Lower leg skin (tissue), 4 donors: ENCODE results near the gene APMAP. TPM values are rescaled to one million over a fixed set of nuclear protein-coding genes. Genes with fewer than 3 reads are reported as not detected.

Experiments used
- DNase-seq, 2 donors: peaks; one replicate each; pipeline ENCODE4 v3.0.0-alpha.2; 2019; ENCODE audit warnings: low spot score in 2 of 2
- H3K4me3 ChIP-seq: fragments of 200-600 bp; sonication (generic); 2 replicates; pipeline ENCODE4 v1.5.1; 2017; ENCODE audit warnings: mild to moderate bottlenecking, low read depth; ENCODE audit not compliant: poor library complexity, severe bottlenecking
- POLR2A ChIP-seq, 2 donors: fragments of 450-650 bp; IDR thresholded peaks; one replicate each; pipeline ENCODE4 v1.6.1; 2016 to 2017; ENCODE audit warnings: antibody characterized with exemption in 2 of 2, mild to moderate bottlenecking in 1 of 2, moderate library complexity in 1 of 2
- WGBS, 2 donors: methylation state at CpG; one replicate each; pipeline ENCODE4 v1.1.5; 2018; 5-methylcytosine and 5-hydroxymethylcytosine counted together
- intact Hi-C: fragments of 100-400 bp; cut with DNase I; formaldehyde crosslinking; loops from one replicate; pipeline ENCODE4 v1.15.0; 2023; ENCODE audit warnings: low total_unique reads
- total RNA-seq, 4 donors: library from RNA; depleted of rRNA; stranded (reverse); fragments of >200 nt; gene quantifications; one replicate each; pipeline ENCODE4 v1.1.0, GENCODE V29; 2016
- TF ChIP-seq, protein P1 (sequence below), 3 donors: fragments of 450-650 bp; IDR thresholded peaks; one replicate each; pipeline ENCODE4 v1.5.1; 2016; ENCODE audit warnings: antibody characterized with exemption in 3 of 3, mild to moderate bottlenecking in 3 of 3, moderate library complexity in 2 of 3

APMAP gene
- total RNA-seq, 4 donors from 2014 or later, result 34.4 to 88.7 (median 52.6) TPM

DNA sequence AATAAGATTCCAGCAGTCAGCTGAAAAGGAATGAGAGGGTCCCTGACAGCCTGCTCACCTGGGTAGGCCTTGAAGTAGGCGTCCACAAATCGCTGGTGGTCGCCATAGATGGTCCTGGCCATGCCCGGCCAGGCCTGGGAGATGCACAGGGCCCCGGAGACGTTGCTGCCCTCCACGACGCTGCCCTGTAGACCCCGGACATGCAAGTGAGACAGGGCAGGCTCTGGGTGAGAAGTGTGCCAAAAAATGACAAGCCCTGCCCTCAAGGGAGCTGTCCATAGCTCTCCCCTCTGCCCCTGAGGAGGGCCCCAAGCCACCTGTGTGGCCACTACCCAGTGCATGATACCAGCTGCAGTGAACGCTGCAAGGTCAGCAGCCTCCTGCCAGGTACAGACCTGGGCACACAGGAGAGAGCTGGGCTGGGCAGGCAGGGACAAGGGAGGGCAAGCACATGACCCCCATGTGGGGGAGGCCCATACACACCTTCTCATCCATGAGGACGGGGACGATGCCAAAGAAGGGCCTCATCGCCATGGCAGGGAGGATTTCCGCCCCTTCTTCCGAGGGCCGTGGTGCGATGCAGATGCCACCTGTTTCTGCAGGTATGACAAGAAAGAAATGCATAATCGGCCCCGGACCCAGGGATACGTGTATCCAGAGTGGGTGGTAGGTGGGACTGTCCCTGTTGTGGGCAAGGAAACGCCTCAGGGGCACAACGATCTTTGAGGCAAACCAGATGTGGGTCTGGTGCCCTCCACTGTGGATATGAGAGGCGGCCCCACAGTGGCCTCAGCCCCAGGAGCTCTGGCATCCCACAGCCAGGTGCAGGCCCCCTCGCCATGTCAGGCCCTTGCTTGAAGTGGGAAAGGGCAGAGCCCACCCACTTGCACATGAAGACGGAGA is 21.2 kb upstream of the APMAP start:
- WGBS, 2 donors, result 92 to 93% methylated on average over 25 of the region's 25 CpGs
- DNase-seq, result peak in 1 of 2 donors; percentile 65
- TF ChIP-seq POLR2A (IDR thresholded peaks at IDR 0.05), result no peak
- TF ChIP-seq, protein P1, sequence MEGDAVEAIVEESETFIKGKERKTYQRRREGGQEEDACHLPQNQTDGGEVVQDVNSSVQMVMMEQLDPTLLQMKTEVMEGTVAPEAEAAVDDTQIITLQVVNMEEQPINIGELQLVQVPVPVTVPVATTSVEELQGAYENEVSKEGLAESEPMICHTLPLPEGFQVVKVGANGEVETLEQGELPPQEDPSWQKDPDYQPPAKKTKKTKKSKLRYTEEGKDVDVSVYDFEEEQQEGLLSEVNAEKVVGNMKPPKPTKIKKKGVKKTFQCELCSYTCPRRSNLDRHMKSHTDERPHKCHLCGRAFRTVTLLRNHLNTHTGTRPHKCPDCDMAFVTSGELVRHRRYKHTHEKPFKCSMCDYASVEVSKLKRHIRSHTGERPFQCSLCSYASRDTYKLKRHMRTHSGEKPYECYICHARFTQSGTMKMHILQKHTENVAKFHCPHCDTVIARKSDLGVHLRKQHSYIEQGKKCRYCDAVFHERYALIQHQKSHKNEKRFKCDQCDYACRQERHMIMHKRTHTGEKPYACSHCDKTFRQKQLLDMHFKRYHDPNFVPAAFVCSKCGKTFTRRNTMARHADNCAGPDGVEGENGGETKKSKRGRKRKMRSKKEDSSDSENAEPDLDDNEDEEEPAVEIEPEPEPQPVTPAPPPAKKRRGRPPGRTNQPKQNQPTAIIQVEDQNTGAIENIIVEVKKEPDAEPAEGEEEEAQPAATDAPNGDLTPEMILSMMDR (IDR thresholded peaks at IDR 0.05), result no peak

DNA sequence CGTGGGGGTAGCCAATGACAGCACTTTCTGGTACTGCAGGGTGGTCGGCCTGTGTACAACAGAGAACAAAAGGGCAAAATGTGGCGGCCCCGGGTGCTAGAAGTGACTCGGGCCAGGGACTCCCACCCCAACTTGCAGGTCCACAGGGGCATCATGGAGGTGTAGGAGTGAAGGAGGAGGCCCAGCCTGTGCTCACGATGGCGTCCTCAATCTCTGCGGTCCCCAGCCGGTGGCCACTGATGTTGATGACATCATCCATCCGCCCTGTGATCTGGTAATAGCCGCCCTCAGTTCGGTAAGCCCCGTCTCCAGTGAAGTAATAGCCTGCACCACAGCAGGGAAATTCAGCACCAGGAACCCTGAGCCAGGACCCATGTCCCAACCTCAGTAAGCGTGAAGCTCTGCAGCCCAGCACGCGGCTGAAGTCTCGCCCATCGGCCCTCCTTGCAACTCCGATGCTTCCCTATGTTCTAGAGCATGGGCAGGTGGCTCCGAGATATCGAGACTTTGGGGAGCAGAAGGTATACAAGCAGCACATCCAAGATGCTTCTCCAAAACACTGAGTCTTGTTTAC is 20.2 kb upstream of the APMAP start:
- DNase-seq, result peak in 1 of 2 donors; percentile 59
- no peak overlapping the region for H3K4me3 ChIP-seq
- intact Hi-C loops, result no loop called here
- 94 to 96% methylated on average over 21 of the region's 21 CpGs for WGBS, 2 donors
- TF ChIP-seq, protein P1 (IDR thresholded peaks at IDR 0.05), result no peak
- TF ChIP-seq POLR2A (IDR thresholded peaks at IDR 0.05), result no peak

More for the DNA sequence above, 21.2 kb upstream of the APMAP start:
- no peak overlapping the region for H3K4me3 ChIP-seq
- intact Hi-C loops, result no loop called here

DNA sequence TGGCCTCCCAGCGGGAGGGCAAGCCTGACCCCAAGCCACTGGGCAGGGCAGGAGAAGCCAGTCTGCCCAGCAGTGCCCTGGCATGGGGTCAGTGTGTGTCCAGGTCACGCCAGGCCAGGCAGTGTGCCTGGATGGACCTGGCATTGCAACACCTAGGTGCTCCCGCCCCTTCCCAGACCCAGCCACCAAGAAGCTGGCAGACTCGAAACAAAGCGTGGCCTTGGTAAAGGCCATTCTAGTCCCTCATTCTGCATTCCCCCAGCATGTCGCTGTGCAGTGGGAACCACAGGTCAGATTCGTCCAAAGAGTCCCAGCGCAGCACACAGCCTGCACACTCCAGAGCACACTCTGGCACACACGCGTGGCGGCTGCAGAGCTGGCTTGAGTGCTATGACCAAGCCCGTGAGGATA is 19.3 kb upstream of the APMAP start:
- DNase-seq, result peak in 1 of 2 donors; percentile 61
- H3K4me3 ChIP-seq, result no peak overlapping the region
- WGBS, 2 donors, result 96% methylated on average over 11 to 12 of the region's 12 CpGs
- TF ChIP-seq, protein P1 (IDR thresholded peaks at IDR 0.05), result no peak
- TF ChIP-seq POLR2A (IDR thresholded peaks at IDR 0.05), result no peak
- intact Hi-C loops, result no loop called here

DNA sequence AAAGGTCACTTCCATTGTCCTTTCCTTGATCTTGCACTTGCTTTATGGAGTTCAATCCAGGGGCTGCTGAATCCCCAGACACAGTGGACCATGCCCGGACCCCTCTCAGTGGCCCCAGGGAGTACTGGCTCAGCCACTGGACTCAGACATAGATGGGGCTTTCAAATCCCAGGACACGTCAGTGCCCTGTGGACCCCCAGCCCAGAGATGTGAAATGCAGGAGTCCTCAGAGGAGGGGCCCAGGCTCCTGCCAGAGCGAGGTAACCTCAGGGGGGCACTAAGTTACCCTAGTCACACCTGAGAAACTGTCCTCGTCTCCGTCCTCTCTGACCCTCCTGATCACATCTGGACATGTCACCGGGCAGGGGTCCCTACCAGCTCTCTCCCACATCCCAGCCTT is 18.7 kb upstream of the APMAP start:
- no peak overlapping the region for H3K4me3 ChIP-seq
- intact Hi-C loops, result no loop called here
- DNase-seq, result peak in 1 of 2 donors; percentile 80
- WGBS, 2 donors, result 91 to 98% methylated on average over 6 of the region's 6 CpGs
- TF ChIP-seq POLR2A (IDR thresholded peaks at IDR 0.05), result no peak

DNA sequence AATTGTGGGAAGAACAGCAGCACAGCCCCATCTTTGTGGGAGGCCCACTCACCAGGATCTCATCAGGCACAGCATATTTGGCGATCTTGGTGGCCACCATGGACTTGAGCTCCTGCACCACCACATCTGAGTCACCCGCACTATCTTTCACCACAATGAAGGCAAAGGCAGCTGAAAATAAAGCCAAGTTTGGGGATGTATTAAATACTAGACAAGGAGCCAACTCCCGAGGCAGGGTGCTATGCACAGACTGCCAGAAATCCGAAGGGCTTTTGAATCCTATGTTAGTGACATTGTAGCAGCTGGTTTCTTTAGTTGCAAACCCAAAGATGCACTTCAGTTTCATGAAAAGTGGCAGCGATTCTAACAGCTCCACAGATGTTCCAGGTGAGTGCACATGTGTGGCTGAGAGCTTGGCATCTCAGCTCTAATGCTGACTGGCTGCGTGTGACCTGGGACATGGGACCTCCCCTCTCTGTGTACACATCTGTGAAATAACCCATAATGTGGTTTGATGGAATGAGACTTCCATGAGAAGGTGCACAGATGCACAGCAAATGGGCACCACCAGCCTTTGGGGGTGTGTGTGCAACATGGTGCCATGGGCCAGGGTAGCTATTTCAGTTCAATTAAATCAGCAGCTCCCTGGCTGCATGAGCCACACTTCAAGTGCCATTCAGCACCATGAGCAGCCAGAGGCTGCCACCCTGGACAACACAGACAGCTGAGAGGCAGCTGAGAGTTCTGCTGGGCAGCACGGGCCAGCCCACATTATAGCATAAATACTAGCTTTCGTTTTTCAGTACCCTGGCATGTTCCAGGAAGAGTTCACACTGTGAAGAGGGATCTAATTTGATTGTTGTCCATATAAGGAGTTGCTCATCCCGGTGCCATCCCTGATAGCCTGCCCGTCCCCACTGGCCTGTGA is 16.9 kb upstream of the APMAP start:
- TF ChIP-seq, protein P1 (IDR thresholded peaks at IDR 0.05), result no peak
- no peak for TF ChIP-seq POLR2A (IDR thresholded peaks at IDR 0.05)
- intact Hi-C loops, result no loop called here
- WGBS, 2 donors, result 74 to 77% methylated on average over 10 of the region's 10 CpGs
- DNase-seq, result peak in 1 of 2 donors; percentile 80
- no peak overlapping the region for H3K4me3 ChIP-seq
